Large intestine (tissue), 3 donors: Measurements from ENCODE around the gene SEMA3G. TPM values are rescaled to one million over a fixed set of nuclear protein-coding genes. Genes with fewer than 3 reads are reported as not detected.

Experiments
- DNase-seq, 2 donors: peaks; one replicate each; pipeline versions ENCODE4 v3.0.0 to v3.0.0-alpha.2; 2013
- H3K27ac ChIP-seq: one replicate; pipeline ENCODE4 v1.5.1; 2013; ENCODE audit warnings: low read length
- H3K27me3 ChIP-seq: 2 replicates; pipeline ENCODE4 v1.6.1; 2013; ENCODE audit warnings: low read length; ENCODE audit not compliant: control insufficient read depth, insufficient read depth
- H3K36me3 ChIP-seq: 2 replicates; pipeline ENCODE4 v1.6.1; 2013; ENCODE audit warnings: low read length; ENCODE audit not compliant: control insufficient read depth, insufficient read depth
- H3K4me1 ChIP-seq: one replicate; pipeline ENCODE4 v1.6.1; 2013; ENCODE audit warnings: low read length; ENCODE audit not compliant: control insufficient read depth, insufficient read depth
- H3K4me3 ChIP-seq: one replicate; pipeline ENCODE4 v1.5.1; 2013; ENCODE audit warnings: low read length
- H3K9me3 ChIP-seq: one replicate; pipeline ENCODE4 v1.6.1; 2013; ENCODE audit warnings: mild to moderate bottlenecking, low read depth, low read length, moderate library complexity; ENCODE audit not compliant: control insufficient read depth
- WGBS: methylation state at CpG from one replicate; pipeline ENCODE4 v1.1.5; 2013; ENCODE audit warnings: low lambda C conversion rate; ENCODE audit not compliant: insufficient coverage; 5-methylcytosine and 5-hydroxymethylcytosine counted together
- polyA plus RNA-seq: library from polyadenylated mRNA; unstranded; fragments of 120-200 nt; gene quantifications from one replicate; pipeline ENCODE4 v1.2.1, GENCODE V29; 2013

The SEMA3G gene
- polyA plus RNA-seq, 1 donor: 2.9 TPM

DNA sequence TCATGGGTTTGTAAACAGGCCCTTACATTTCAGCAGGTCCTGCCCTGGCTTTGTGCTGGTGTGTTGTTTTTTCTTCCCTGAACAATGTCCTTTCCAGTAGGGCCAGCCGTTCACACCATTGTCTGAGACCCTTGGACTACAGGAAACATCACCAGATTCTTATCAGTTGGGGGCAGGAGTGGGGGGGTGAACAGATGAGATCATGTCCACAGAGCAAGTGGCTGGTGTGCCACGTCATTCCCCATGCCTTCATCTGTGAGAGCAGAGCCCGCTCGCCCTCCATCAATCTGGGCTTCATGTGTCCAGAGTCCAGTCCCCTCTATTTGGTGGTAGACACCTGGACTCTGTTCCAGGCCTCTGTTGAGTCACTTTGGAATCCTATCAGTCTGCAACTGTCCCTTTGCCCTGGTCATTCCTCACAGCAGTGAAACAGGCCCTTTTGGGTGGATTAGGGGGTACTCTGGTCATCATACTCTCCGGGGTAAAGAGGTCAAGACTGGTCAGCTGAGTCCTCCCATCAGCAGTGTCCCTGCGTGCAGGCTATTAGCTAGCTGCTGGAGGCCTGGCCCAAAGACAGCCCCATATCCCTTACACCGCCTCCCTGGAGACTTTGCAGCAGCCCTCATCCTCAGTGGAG is 15.0 kb downstream of the SEMA3G start:
- WGBS: no CpG with 5 or more reads among the region's 7 CpGs
- Histone ChIP-seq H3K36me3 (no peaks in the 10 kb centered on the region), H3K4me3 (no peak overlapping the region), H3K4me1 (peaks cover 4% of the 10 kb centered on the region), H3K27me3 (no peaks in the 10 kb centered on the region), H3K9me3 (no peaks in the 10 kb centered on the region), H3K27ac (peak overlapping the region; percentile 10)
- peak in 1 of 2 donors; percentile 32 for DNase-seq

DNA sequence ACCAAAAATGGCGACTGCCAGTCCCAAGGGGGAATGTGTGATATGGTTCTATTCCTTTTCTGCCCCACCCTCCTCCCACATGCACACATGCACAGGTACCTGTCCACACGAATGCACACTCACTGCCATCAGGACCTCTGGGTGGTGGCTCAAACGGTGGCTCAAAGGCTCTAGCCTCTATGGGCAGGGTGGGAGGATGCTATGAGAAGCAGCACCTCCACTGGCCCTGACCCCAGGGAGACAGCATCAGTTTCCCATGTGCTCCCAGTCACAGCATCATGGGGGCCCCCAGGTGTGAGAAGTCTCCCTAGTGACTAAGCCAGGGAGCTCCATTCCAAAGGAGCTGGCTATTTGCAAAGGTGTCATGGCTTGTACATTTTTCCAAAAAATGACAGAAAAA is 15.9 kb downstream of the SEMA3G start:
- no peaks in the 10 kb centered on the region for H3K9me3 ChIP-seq
- WGBS: no CpG with 5 or more reads among the region's 3 CpGs
- no peaks in the 10 kb centered on the region for H3K27me3 ChIP-seq
- no peak overlapping the region for H3K4me3 ChIP-seq
- no peaks in the 10 kb centered on the region for H3K36me3 ChIP-seq
- peaks cover 4% of the 10 kb centered on the region for H3K4me1 ChIP-seq
- no peak overlapping the region for H3K27ac ChIP-seq
- DNase-seq: no peak

DNA sequence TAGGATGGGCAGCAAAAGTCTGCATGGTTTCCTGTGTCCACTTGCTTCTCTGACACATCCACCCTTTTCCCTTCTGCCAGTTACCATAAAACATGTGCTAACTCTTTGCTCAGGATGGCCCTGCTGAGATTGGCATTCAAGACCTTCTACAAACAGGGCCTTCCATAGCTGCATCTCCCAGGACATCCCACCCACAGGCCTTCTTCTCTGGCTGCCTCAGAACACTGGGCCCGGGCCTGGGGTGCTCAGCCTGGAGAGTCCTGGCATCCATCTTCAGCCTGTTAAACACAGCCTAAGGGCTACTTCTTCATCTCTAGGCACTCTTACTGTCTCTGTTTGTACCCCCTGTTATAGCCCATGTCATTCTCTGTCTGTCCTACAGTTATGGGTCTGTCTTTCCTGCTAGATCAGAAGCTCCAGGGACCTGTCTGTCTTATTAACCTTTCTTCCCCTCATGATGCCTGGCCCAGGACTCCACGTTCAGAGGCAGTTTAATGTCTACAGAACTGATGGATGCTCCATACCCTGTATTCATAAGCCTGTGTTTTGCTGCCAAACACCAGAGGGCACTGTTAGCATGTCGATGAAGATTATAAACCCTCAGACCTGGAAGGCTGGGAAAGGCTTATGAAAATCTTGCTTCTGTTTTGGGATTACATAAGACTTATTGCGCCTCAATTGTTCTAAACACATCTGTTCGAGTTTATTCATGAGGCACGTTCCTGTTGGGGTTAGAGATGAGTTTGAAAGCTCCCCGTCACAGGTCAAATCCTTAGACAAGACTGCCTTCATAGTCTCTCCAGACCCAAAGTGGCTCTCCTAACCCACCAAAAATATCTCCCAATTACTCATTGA is 16.5 kb downstream of the SEMA3G start:
- no CpG with 5 or more reads among the region's 7 CpGs for WGBS

DNA sequence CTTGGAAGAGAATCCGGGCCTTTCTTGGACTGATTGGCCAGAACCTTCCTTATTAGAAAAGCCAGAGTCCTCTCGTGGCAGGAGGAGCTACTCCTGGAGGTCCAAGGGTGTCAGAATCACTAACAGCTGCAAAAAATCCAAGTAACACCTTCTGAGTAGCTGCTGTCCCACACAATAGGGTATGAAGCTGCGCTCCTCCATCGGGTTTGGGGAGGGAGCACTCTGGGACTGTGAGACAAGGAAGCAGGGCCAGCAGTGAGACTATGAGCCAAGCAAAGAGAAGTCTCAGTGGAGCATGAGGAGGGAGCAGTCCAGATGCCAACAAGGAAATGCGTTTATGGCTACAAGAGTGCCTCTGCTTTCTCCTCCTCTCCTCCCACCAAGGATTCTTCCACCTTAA is 21.7 kb downstream of the SEMA3G start:
- WGBS: no CpG with 5 or more reads among the region's 5 CpGs
- H3K27me3 ChIP-seq: no peaks in the 10 kb centered on the region
- no peaks in the 10 kb centered on the region for H3K9me3 ChIP-seq
- no peak for DNase-seq
- no peak overlapping the region for H3K27ac ChIP-seq
- no peak overlapping the region for H3K4me3 ChIP-seq
- peaks cover 7% of the 10 kb centered on the region for H3K36me3 ChIP-seq
- no peaks in the 10 kb centered on the region for H3K4me1 ChIP-seq

More for the DNA sequence above, 16.5 kb downstream of the SEMA3G start:
- no peaks in the 10 kb centered on the region for H3K36me3 ChIP-seq
- H3K27ac ChIP-seq: no peak overlapping the region
- H3K27me3 ChIP-seq: no peaks in the 10 kb centered on the region
- peak; percentile 52 to 54 for DNase-seq
- peaks cover 4% of the 10 kb centered on the region for H3K4me1 ChIP-seq
- H3K9me3 ChIP-seq: no peaks in the 10 kb centered on the region
- H3K4me3 ChIP-seq: no peak overlapping the region

DNA sequence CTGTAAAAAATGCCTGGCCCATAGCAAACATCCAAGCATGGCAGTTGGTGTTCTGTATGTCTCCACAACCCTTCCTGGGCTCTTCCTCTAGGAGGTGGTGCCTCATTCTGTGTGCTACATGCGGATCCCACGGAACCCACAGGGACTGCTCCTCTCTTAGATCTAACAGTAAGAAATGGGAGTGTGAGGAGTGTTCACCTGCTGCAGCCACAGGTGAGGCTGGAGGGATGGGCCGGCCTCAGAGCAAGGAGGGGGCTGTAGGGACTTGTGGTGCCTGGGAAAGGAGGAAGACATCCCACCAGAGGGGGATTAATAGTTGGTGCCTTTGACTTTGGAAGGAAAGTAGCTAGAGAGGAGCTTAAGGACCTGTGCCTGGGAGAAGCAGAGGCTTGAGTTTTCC is 22.2 kb downstream of the SEMA3G start:
- peaks cover 7% of the 10 kb centered on the region for H3K36me3 ChIP-seq
- no peak overlapping the region for H3K27ac ChIP-seq
- WGBS: no CpG with 5 or more reads among the region's 3 CpGs
- no peak overlapping the region for H3K4me3 ChIP-seq
- no peaks in the 10 kb centered on the region for H3K27me3 ChIP-seq
- no peak for DNase-seq
- no peaks in the 10 kb centered on the region for H3K4me1 ChIP-seq
- H3K9me3 ChIP-seq: no peaks in the 10 kb centered on the region

DNA sequence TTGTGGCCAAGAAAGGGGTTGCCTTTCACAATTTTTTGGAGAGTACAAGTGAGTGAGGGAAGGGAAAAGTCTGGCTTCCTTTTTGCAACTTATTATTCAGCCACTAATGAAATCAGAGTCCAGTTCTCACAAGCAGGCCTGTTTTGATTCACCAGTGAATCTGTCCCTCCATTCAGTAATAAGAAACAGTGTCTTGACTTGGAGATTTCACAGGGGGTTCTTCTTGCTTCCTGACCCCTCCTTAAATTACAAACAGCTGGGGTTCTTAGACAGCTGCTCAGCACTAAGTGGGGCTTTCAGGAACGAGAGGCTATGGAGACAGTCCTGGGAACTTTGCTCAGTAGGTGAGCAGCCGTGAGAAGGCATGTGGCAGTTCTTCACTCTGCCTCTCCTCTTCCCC is 24.5 kb downstream of the SEMA3G start:
- no CpG with 5 or more reads among the region's 2 CpGs for WGBS
- H3K4me1 ChIP-seq: no peaks in the 10 kb centered on the region
- no peak overlapping the region for H3K4me3 ChIP-seq
- H3K9me3 ChIP-seq: no peaks in the 10 kb centered on the region
- DNase-seq: no peak
- H3K27me3 ChIP-seq: no peaks in the 10 kb centered on the region
- no peak overlapping the region for H3K27ac ChIP-seq
- H3K36me3 ChIP-seq: peaks cover 7% of the 10 kb centered on the region

DNA sequence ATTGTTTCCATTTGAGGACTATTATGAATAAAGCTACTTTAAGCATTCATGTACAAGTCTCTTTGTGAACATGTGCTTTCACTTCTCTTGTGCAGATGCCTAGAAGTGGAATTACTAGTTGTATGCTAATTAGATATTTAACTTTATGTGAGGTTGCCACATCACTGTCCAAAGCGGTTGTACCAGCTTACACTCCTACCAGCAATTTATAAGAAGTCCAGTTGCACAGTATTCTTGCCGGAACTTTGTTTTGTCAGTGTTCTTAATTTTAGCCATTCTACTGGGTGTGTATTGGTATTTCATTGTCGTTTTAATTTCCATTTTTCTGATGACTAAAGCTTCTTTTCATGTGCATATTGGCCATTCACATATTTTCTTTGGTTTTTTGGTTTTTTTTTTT is 29.1 kb downstream of the SEMA3G start:
- H3K9me3 ChIP-seq: no peaks in the 10 kb centered on the region
- DNase-seq: no peak
- H3K36me3 ChIP-seq: peaks cover 1% of the 10 kb centered on the region
- WGBS: 100% methylated on average over 2 of the region's 3 CpGs
- H3K4me3 ChIP-seq: no peak overlapping the region
- no peak overlapping the region for H3K27ac ChIP-seq
- peaks cover 11% of the 10 kb centered on the region for H3K4me1 ChIP-seq
- H3K27me3 ChIP-seq: no peaks in the 10 kb centered on the region

DNA sequence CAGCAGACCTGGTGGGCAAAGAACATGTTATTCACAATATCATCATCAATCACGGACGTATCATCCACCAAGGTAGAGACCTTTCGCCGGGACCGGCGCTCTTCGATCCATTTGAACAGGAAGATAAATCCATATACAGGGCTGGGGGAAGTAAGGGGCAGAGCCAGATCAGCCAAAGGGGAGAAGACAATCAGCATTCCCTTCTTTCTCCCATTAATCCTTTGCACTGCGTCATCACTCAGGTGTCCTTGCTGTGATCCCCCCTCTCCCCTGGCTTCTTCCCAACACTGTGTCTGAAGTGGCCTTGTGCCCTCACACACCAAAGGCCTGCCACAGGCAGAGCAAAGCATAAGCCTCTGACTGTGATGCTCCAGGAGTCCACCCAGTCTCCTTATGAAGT is 36.4 kb downstream of the SEMA3G start:
- DNase-seq: no peak
- Histone ChIP-seq H3K27me3 (no peaks in the 10 kb centered on the region), H3K27ac (no peak overlapping the region), H3K36me3 (peaks cover 49% of the 10 kb centered on the region), H3K9me3 (no peaks in the 10 kb centered on the region), H3K4me3 (no peak overlapping the region), H3K4me1 (peaks cover 16% of the 10 kb centered on the region)
- no CpG with 5 or more reads among the region's 8 CpGs for WGBS

DNA sequence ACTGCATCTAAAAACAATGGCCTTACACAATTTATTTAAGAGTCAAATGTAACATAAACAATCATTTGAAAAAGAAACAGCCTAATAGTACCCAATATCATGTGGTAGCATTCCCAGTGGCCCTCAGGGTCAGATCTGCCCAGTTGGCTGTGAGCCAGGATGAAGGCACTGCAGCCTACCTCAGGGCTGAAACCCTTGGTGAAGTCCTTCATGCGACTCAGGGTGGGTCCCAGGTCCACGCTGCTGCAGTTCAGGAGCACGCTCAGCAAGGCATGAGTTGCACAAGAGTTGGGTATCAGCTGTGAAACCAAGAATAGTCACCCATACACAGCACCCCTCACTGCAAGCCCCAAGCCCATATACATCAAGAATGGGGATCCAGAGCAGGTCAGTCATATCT is 37.1 kb downstream of the SEMA3G start:
- WGBS: no CpG with 5 or more reads among the region's 3 CpGs
- peaks cover 56% of the 10 kb centered on the region for H3K36me3 ChIP-seq
- H3K27me3 ChIP-seq: no peaks in the 10 kb centered on the region
- no peak for DNase-seq
- peaks cover 14% of the 10 kb centered on the region for H3K4me1 ChIP-seq
- no peak overlapping the region for H3K27ac ChIP-seq
- no peaks in the 10 kb centered on the region for H3K9me3 ChIP-seq
- H3K4me3 ChIP-seq: no peak overlapping the region

DNA sequence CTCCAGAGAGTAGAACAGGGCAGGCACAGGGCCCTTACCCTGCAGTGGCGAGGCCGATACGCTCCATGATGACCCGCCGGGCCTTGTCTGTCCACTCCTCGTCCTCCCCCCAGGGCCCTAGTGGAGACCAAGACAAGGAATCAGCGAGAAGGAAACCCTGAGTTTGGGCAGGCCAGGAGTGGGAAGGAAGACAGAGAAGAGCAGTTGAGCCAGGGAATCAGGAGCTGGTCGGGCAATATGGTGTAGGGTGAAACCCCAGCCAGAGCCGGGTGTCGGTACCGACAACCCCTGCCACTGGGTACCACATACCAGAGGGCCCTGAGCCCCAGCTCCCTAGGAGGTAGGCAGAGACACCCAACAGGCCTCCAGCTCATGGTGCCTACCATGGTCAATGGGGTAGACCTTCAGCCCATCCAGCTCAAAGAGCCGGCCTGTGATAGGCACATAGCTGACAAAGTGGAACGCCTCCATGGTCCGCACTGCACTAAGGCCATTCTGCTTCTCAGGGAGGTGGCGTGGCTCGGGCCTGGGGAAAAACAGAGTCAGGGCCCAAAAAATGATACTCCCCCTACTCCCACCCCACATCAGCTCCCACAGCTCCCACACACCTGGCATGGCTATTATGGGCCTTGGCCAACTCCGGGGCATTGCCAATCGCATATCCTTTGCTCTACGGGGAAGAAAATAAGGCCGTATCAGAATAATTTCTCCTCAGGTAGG is 38.0 kb downstream of the SEMA3G start:
- DNase-seq: no peak
- Histone ChIP-seq H3K27ac (no peak overlapping the region), H3K4me3 (no peak overlapping the region), H3K9me3 (no peaks in the 10 kb centered on the region), H3K36me3 (peaks cover 64% of the 10 kb centered on the region), H3K27me3 (no peaks in the 10 kb centered on the region), H3K4me1 (peaks cover 6% of the 10 kb centered on the region)
- no CpG with 5 or more reads among the region's 20 CpGs for WGBS
